Ecto neural progenitor cell (in vitro differentiated cells): ENCODE data around the gene ADCY7.

Experiments used
- DNase-seq: peaks from one replicate; pipeline ENCODE4 v3.0.0-alpha.2; 2018; ENCODE audit warnings: low spot score

Gene ADCY7

GRCh38 chr16:50267651-50268050 lies 1.3 kb downstream of the ADCY7 start:
- DNase-seq, result no peak

GRCh38 chr16:50268352-50268751 lies 2.0 kb downstream of the ADCY7 start:
- DNase-seq, result no peak

- DNase-seq, result no peak
Observed at GRCh38 chr16:50269061-50269705, 2.8 kb downstream of the ADCY7 start.

GRCh38 chr16:50269769-50270509 lies 3.6 kb downstream of the ADCY7 start:
- no peak for DNase-seq

- no peak for DNase-seq
Observed at GRCh38 chr16:50270510-50271147, 4.3 kb downstream of the ADCY7 start.

GRCh38 chr16:50271148-50272041 lies 5.0 kb downstream of the ADCY7 start:
- no peak for DNase-seq

- DNase-seq, result no peak
Observed at GRCh38 chr16:50272111-50272571, 5.8 kb downstream of the ADCY7 start.

GRCh38 chr16:50272687-50273381 lies 6.5 kb downstream of the ADCY7 start:
- no peak for DNase-seq

- no peak for DNase-seq
Observed at GRCh38 chr16:50273382-50273690, 7.0 kb downstream of the ADCY7 start.

- DNase-seq, result no peak
Observed at GRCh38 chr16:50273888-50274325, 7.6 kb downstream of the ADCY7 start.

GRCh38 chr16:50274326-50275097 lies 8.2 kb downstream of the ADCY7 start:
- no peak for DNase-seq

- no peak for DNase-seq
Observed at GRCh38 chr16:50275098-50275415, 8.7 kb downstream of the ADCY7 start.

GRCh38 chr16:50275428-50276325 lies 9.3 kb downstream of the ADCY7 start:
- DNase-seq, result no peak

GRCh38 chr16:50276326-50276640 lies 9.9 kb downstream of the ADCY7 start:
- DNase-seq, result no peak

- no peak for DNase-seq
Observed at GRCh38 chr16:50276801-50277555, 10.6 kb downstream of the ADCY7 start.

- DNase-seq, result no peak
Observed at GRCh38 chr16:50278251-50278650, 11.9 kb downstream of the ADCY7 start.

- DNase-seq, result no peak
Observed at GRCh38 chr16:50279504-50279865, 13.1 kb downstream of the ADCY7 start.

- DNase-seq, result no peak
Observed at GRCh38 chr16:50280932-50281331, 14.6 kb downstream of the ADCY7 start.

- no peak for DNase-seq
Observed at GRCh38 chr16:50281391-50282009, 15.1 kb downstream of the ADCY7 start.
